ENCODE data around the gene SLC38A4.

- TF ChIP-seq POLR2AphosphoS5 (IDR thresholded peaks at IDR 0.05; ENCODE audit: borderline replicate concordance, low read depth, low read length) (no peak), EZH2 (IDR thresholded peaks at IDR 0.05) (no peak)
Observed at GRCh38 chr12:46803517-46803916, 22.3 kb downstream of the SLC38A4 start.

Data from SK-N-MC (cell line).